ENCODE measurements around the gene CCDC71L. TPM values are rescaled to one million over a fixed set of nuclear protein-coding genes. Genes with fewer than 3 reads are reported as not detected.

CCDC71L gene
- total and polyA plus RNA-seq, 2 of the 4 experiments (the other 2 are of a cell fraction), result 19.7 to 20.6 TPM

Other genes starting within 250 kb of the CCDC71L start
- gene PIK3CG, start 204.1 kb upstream of the CCDC71L start, total RNA-seq (2012; rRNA removed), result under 0.01 TPM in 2 replicates
- not detected in 2 replicates for gene PIK3CG, start 204.1 kb upstream of the CCDC71L start, polyA plus RNA-seq (2012; rRNA removed)

All from IMR-90 (cell line).